NOMO-1 (cell line): ENCODE results near the gene PHF13.
"Not testable (repeated sequence)": the region's sequence is repeated elsewhere in the genome, so short reads cannot be mapped to it uniquely, and the experiment has no call there.

Source experiments
- DNase-seq, 2 experiments: peaks; one replicate each; lab custom pipeline; 2025; ENCODE audit not compliant: unreplicated experiment in 2 of 2; lab: John Stamatoyannopoulos, UW

The PHF13 gene

DNA sequence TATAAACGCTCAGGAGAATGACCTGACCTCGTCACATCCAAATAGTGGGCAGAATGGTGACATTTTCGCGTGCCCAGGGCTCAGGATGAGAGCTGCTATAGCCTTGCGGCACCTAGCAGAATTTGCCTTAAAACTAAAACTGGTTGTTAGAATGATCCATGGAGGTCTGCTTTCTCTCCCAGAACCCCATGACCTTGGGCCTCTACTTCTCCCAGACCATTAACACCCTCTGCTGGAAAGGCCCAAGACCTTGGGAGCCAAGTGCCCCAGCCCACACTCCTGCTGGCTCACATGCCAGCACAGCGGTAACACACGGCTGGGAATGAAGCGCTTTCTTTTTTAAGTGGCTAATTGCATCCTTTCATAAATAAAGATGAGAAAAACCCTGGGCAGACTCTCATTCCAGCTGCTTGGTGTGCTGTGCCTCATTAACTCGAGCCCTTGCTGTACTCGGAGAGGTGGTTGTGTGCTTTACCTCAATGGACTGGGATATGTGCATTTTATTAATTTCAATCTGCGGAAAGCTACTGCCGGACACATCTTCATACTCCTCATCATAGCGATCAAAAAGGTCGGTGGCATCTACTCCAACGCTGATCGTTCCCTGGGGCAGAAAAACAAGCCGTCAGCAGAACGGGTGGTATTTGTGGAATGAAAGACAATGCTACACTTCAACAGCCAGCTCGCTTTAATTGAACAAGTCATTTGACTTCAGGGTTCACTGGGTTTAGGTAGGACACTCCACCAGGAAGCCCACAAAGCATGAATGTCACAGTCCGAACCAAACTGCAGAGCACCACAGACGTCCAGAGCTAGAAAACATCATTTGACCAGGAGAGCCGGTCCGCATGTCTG, 40.1 kb downstream of the PHF13 start:
- DNase-seq: no peak

DNA sequence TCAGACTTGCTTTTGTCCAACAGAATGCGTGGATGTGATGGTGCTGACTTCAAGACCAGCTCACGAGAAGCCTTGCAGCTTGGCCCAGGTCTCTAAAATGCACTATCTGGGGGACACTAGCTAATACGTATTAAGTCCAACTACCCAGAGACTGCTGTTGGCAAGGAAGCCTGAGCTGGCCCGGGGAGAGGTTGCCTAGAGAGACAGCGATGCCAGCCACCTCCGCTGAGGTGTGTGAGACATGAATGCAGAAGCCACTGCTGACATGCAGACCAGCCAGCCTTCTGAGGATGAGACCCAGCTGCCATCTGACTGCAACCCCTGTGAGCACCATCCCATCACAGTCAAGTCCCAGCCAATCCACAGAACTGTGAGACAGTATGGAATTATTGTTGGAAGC, 43.6 kb downstream of the PHF13 start:
- DNase-seq: no peak

GRCh38 chr1:6658359-6659060, 45.0 kb downstream of the PHF13 start:
- DNase-seq: no peak

DNA sequence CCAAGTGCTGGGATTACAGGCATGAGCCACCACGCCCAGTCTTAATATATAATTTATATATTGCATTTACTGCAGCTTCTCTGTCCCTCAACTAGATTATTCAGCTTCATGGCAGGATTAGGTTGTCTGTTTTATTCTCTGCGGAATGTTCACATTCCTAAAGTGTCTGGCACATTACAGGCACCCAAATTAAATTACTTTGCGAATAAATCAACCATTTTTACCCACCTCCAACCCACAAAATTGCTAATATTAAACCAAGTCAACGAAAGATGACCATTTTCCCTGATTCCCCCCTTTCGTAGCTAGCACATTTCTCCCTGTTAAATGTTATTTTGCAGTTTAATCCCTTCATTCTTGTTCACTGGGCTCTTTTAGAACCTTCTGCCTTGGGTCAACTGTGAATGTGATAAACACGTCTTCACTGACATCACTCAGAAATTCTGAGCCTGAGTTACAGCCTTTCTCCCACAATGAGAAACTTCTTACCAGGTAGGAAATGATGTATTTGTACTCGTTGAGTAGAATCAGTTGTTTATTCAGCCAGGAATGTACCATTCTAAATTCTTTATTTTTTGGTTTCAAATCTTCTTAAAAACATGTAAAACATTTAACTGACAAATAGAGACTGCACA, 47.0 kb downstream of the PHF13 start:
- DNase-seq: no peak

- DNase-seq: not testable (repeated sequence)
These were observed 48.9 kb downstream of the PHF13 start for GRCh38 chr1:6662468-6662867.

GRCh38 chr1:6666696-6667095, 53.2 kb downstream of the PHF13 start:
- DNase-seq: no peak

- no peak for DNase-seq
These were observed 53.6 kb downstream of the PHF13 start for GRCh38 chr1:6667139-6667538.

- DNase-seq: no peak
These were observed 55.0 kb downstream of the PHF13 start for GRCh38 chr1:6668503-6668902.

DNA sequence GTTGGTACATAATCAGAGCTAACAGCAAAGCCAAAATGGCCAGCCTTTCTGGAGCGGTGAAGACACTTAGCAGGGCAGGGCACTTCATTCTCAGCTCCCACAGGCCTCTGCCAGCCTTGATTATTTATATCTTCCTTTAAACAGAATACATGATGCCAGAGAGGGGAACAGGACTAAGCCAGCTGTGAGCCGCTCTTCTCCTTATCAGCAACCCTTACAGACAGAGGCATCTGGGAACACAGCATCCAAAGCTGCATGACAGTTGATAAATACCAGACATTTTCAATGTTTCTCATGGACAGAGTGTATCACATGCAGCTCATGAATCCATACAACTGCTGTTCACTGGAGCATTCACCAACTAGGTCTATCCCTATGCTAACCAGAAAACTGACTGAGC, 59.0 kb downstream of the PHF13 start:
- no peak for DNase-seq
